Measurements from ENCODE around the gene SLC27A4.

SLC27A4 gene

DNA sequence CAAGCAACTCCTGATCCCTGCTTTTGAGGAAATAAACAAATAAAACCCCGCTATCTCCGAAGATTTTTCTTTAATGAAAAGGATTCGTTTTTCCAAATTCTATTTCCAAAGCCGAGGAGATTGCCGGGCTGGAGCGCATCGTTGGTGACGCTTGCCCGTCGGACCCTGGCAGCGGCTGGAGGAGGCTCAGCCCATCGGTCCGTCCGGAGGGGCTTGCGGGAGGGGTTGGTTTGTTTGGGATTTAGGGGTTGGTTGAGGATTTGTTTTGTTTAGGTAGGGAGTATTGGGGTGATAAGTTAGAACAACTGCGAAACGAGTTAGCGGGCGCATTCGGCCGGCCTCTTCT is 51.6 kb downstream of the SLC27A4 start:
- DNase-seq (ENCODE audit: low spot score): no peak

- no peak for DNase-seq (ENCODE audit: low spot score)
Observed at GRCh38 chr9:128392302-128393144, 52.2 kb downstream of the SLC27A4 start.

GRCh38 chr9:128393145-128393775 is 52.9 kb downstream of the SLC27A4 start:
- DNase-seq (ENCODE audit: low spot score): no peak

- DNase-seq (ENCODE audit: low spot score): no peak
Observed at GRCh38 chr9:128393970-128394369, 53.6 kb downstream of the SLC27A4 start.

GRCh38 chr9:128394379-128395168 is 54.2 kb downstream of the SLC27A4 start:
- DNase-seq (ENCODE audit: low spot score): no peak

GRCh38 chr9:128396970-128397613 is 56.8 kb downstream of the SLC27A4 start:
- DNase-seq (ENCODE audit: low spot score): no peak

GRCh38 chr9:128397831-128398230 is 57.5 kb downstream of the SLC27A4 start:
- no peak for DNase-seq (ENCODE audit: low spot score)

- DNase-seq (ENCODE audit: low spot score): no peak
Observed at GRCh38 chr9:128399861-128400260, 59.5 kb downstream of the SLC27A4 start.

- no peak for DNase-seq (ENCODE audit: low spot score)
Observed at GRCh38 chr9:128404560-128404959, 64.2 kb downstream of the SLC27A4 start.

- DNase-seq (ENCODE audit: low spot score): no peak
Observed at GRCh38 chr9:128405077-128405779, 64.9 kb downstream of the SLC27A4 start.

DNA sequence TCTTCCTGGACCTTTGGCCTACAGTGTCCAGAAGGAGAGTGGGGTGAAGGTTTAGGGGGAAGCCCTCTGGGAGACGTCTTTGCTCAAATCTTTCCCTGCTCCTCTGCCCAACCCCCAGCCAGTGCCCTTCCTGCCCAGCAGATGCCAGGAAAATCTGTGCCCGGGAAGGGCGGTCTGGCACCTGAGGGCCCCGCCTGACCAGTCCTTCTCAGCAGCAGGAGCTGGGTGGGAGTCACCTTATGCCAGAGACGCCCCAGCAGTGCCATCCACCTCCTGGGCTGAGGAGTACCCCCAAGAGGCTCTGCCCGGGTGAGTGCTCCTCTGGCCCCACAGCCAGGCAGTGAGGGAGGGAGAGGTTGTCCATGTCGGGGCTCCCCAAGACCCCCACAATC is 65.4 kb downstream of the SLC27A4 start:
- DNase-seq (ENCODE audit: low spot score): no peak

GRCh38 chr9:128406848-128407391 is 66.6 kb downstream of the SLC27A4 start:
- no peak for DNase-seq (ENCODE audit: low spot score)

- DNase-seq (ENCODE audit: low spot score): no peak
Observed at GRCh38 chr9:128408963-128409431, 68.7 kb downstream of the SLC27A4 start.

GRCh38 chr9:128409450-128409849 is 69.1 kb downstream of the SLC27A4 start:
- no peak for DNase-seq (ENCODE audit: low spot score)

- no peak for DNase-seq (ENCODE audit: low spot score)
Observed at GRCh38 chr9:128409978-128410377, 69.7 kb downstream of the SLC27A4 start.

Data from kidney capillary endothelial cell (primary cell).